GM23338 (cell line): Measurements from ENCODE around the gene TOR1B. TPM values are rescaled to one million over a fixed set of nuclear protein-coding genes. Genes with fewer than 3 reads are reported as not detected.

Experiments used
- ATAC-seq: fragments of 200-7000 bp; cut with Tn5 transposase; 3 replicates; pipeline ENCODE4 v1.9.1; 2020
- DNase-seq: peaks from one replicate; pipeline ENCODE4 v3.0.0-alpha.2; 2015; ENCODE audit warnings: low spot score
- H2AFZ ChIP-seq: fragments of 200-600 bp; sonication (generic); 2 replicates; pipeline ENCODE4 v1.8.0; 2016; ENCODE audit warnings: antibody characterized with exemption, mild to moderate bottlenecking, moderate library complexity
- H3F3A ChIP-seq: fragments of 200-600 bp; sonication (generic); replicated peaks from 2 replicates; pipeline ENCODE4 v1.8.0; 2017; ENCODE audit warnings: antibody characterized with exemption, mixed run types, low read depth
- H3K27ac ChIP-seq: fragments of 200-600 bp; sonication (generic); 2 replicates; pipeline ENCODE4 v1.6.1; 2016; ENCODE audit warnings: low read depth
- H3K27me3 ChIP-seq: fragments of 200-600 bp; sonication (generic); 2 replicates; pipeline ENCODE4 v1.8.0; 2016; ENCODE audit warnings: mild to moderate bottlenecking, mixed run types, moderate library complexity; ENCODE audit not compliant: insufficient read depth
- H3K36me3 ChIP-seq: fragments of 200-600 bp; sonication (generic); 2 replicates; pipeline ENCODE4 v1.8.0; 2016; ENCODE audit warnings: mild to moderate bottlenecking; ENCODE audit not compliant: insufficient read depth
- H3K4me1 ChIP-seq: fragments of 200-600 bp; sonication (generic); 2 replicates; pipeline ENCODE4 v1.8.0; 2016; ENCODE audit warnings: mild to moderate bottlenecking, moderate library complexity; ENCODE audit not compliant: insufficient read depth
- H3K4me2 ChIP-seq: fragments of 200-600 bp; sonication (generic); 2 replicates; pipeline ENCODE4 v1.7.1; 2017; ENCODE audit warnings: mixed run types
- H3K4me3 ChIP-seq: fragments of 200-600 bp; sonication (generic); 2 replicates; pipeline ENCODE4 v1.6.1; 2016; ENCODE audit warnings: mixed run types
- H3K79me2 ChIP-seq: fragments of 200-600 bp; sonication (generic); replicated peaks from 2 replicates; pipeline ENCODE4 v1.8.0; 2017; ENCODE audit warnings: mild to moderate bottlenecking; ENCODE audit not compliant: insufficient read depth
- H3K9me2 ChIP-seq: fragments of 200-600 bp; sonication (generic); 2 replicates; pipeline ENCODE4 v1.8.0; 2017; ENCODE audit not compliant: insufficient read depth
- H4K20me1 ChIP-seq: fragments of 200-600 bp; sonication (generic); replicated peaks from 2 replicates; pipeline ENCODE4 v1.8.0; 2017; ENCODE audit warnings: mild to moderate bottlenecking; ENCODE audit not compliant: insufficient read depth
- H3K27ac Mint-ChIP-seq: 2 replicates; pipeline ENCODE4 v1.8.0; 2020; ENCODE audit warnings: inconsistent platforms, mild to moderate bottlenecking, moderate library complexity, mixed read lengths
- H3K27me3 Mint-ChIP-seq: 3 replicates; pipeline ENCODE4 v1.8.0; 2022; ENCODE audit warnings: low read depth, mild to moderate bottlenecking, moderate library complexity, mixed read lengths, inconsistent platforms; ENCODE audit not compliant: insufficient read depth, poor library complexity
- H3K36me3 Mint-ChIP-seq: 3 replicates; pipeline ENCODE4 v1.8.0; 2021; ENCODE audit warnings: low read depth, mild to moderate bottlenecking, inconsistent platforms, moderate library complexity, mixed read lengths
- H3K4me1 Mint-ChIP-seq: 3 replicates; pipeline ENCODE4 v1.8.0; 2020; ENCODE audit warnings: mild to moderate bottlenecking, inconsistent platforms, mixed read lengths
- H3K4me3 Mint-ChIP-seq: 3 replicates; pipeline ENCODE4 v1.8.0; 2021; ENCODE audit warnings: moderate library complexity, mild to moderate bottlenecking, inconsistent platforms, mixed read lengths
- H3K9me3 Mint-ChIP-seq: 3 replicates; pipeline ENCODE4 v1.8.0; 2020; ENCODE audit warnings: moderate library complexity, mild to moderate bottlenecking, inconsistent platforms, mixed read lengths
- CREB1 ChIP-seq: fragments of 250-450 bp; sonication (Bioruptor Pico); IDR thresholded peaks from 2 replicates; pipeline ENCODE4 v1.5.0; 2020; ENCODE audit warnings: low read depth, mild to moderate bottlenecking, moderate library complexity
- EZH2 ChIP-seq: fragments of 200-600 bp; sonication (generic); IDR thresholded peaks from one replicate; pipeline ENCODE4 v1.8.0; 2017; ENCODE audit warnings: antibody characterized with exemption, mild to moderate bottlenecking, low read depth; ENCODE audit not compliant: unreplicated experiment
- EZH2phosphoT487 ChIP-seq: fragments of 200-600 bp; sonication (generic); IDR thresholded peaks from one replicate; pipeline ENCODE4 v1.8.1; 2018; ENCODE audit warnings: antibody characterized with exemption; ENCODE audit not compliant: unreplicated experiment
- JUNB ChIP-seq: IDR thresholded peaks from one replicate; pipeline ENCODE4 v1.6.1; 2016; ENCODE audit warnings: antibody characterized with exemption; ENCODE audit not compliant: unreplicated experiment
- NANOG ChIP-seq: IDR thresholded peaks from 2 replicates; pipeline ENCODE4 v1.6.1; 2016; ENCODE audit warnings: antibody characterized with exemption, borderline replicate concordance
- POLR2AphosphoS5 ChIP-seq: IDR thresholded peaks from 2 replicates; pipeline ENCODE4 v1.6.1; 2016; ENCODE audit warnings: antibody characterized with exemption, low read depth
- STAT1 ChIP-seq: IDR thresholded peaks from one replicate; pipeline ENCODE4 v1.6.1; 2016; ENCODE audit warnings: antibody characterized with exemption; ENCODE audit not compliant: unreplicated experiment
- ZNF114 ChIP-seq: fragments of 250-450 bp; sonication (Bioruptor Pico); IDR thresholded peaks from 2 replicates; pipeline ENCODE4 v1.5.0; 2020; ENCODE audit warnings: mild to moderate bottlenecking, moderate library complexity
- ZNF331 ChIP-seq: fragments of 250-450 bp; sonication (Bioruptor Pico); IDR thresholded peaks from 2 replicates; pipeline ENCODE4 v1.5.0; 2020; ENCODE audit warnings: low read depth, mild to moderate bottlenecking, moderate library complexity
- polyA plus RNA-seq: library from polyadenylated mRNA; unstranded; fragments of >200 nt; fragmentation: Nextera tagmentation; extraction: Ambion mirVana; gene quantifications from 2 replicates; pipeline ENCODE4 v1.2.1, GENCODE V29; 2016
- total RNA-seq: library from RNA; depleted of rRNA; stranded (reverse); fragments of >200 nt; shearing (Covaris generic); gene quantifications from 2 replicates; pipeline ENCODE4 v1.2.3, GENCODE V29; 2014
- TF ChIP-seq, protein P1 (sequence below), 2 experiments: fragments of 200-600 bp in 1 of 2; sonication (generic) in 1 of 2; conservative IDR thresholded peaks; 2 replicates each; pipeline versions ENCODE4 v1.5.1 to v1.6.1; 2016 to 2017; ENCODE audit warnings: antibody characterized with exemption in 2 of 2, low read depth in 2 of 2, mild to moderate bottlenecking in 2 of 2, moderate library complexity in 1 of 2
- TF ChIP-seq, protein P2 (sequence below): IDR thresholded peaks from one replicate; pipeline ENCODE4 v1.6.1; 2018; ENCODE audit warnings: antibody characterized with exemption; ENCODE audit not compliant: unreplicated experiment
- TF ChIP-seq, protein P3 (sequence below): IDR thresholded peaks from 2 replicates; pipeline ENCODE4 v1.6.1; 2016; ENCODE audit warnings: antibody characterized with exemption
- TF ChIP-seq, protein P4 (sequence below): fragments of 250-450 bp; sonication (Bioruptor Pico); IDR thresholded peaks from 2 replicates; pipeline ENCODE4 v1.5.0; 2020; ENCODE audit warnings: mild to moderate bottlenecking, moderate library complexity

The TOR1B gene
- total and polyA plus RNA-seq, 2 experiments from 2014 or later, result 10.6 to 42.4 TPM

DNA sequence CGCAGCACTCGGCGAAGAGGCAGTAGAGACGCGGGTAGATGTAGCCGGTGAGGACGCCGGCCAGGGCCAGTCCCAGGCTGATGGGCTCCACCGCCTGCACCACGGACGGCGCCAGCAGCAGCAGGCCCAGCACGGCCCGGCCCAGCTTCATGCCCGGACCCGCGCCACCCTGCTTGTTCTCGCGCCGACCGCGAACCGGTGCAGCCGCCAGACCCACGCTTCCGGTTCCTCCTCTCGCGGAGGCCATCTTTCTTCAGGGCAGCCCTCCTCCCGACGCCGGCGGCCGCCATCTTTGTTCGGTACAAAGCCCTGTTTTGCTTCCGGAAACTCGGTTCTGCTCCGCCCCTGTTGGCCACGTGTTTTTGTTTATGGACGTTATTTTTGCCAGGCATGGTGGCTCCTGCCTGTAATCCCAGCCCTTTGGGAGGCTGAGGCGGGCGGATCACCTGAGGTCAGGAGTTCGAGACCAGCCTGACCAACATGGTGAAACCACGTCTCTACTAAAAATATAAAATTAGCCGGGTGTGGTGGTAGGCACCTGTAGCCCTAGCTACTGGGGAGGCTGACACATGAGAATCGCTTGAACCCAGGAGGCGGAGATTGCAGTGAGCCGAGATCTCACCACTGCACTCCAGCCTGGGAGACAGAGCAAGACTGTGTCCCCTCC is 21.1 kb downstream of the TOR1B start, which contains the start of gene TOR1A:
TOR1A (minus strand) TSS at position 202 of the 667 bp plus-strand sequence; CDS start at position 151, 51 bp downstream.
- Mint-ChIP-seq H3K27ac (0 out of 2 replicates have a peak within 1 kb of the TSS, but pooled peaks have one; percentile 66), H3K4me3 (peak within 1 kb of the TSS; percentile 82), H3K27me3 (peaks cover 17% of the 10 kb centered on the region), H3K4me1 (peaks cover 7% of the 10 kb centered on the region), H3K9me3 (peaks cover 2% of the 10 kb centered on the region; the same call in 1 of the 3 replicates), H3K36me3 (peaks cover 48% of the 10 kb centered on the region)
- Histone ChIP-seq H3K36me3 (peaks cover 28% of the 10 kb centered on the region), H2AFZ (no peak within 1 kb of the TSS), H3K27ac (0 out of 2 replicates have a peak within 1 kb of the TSS, but pooled peaks have one; percentile 55), H3K9me2 (no peaks in the 10 kb centered on the region), H3K27me3 (no peaks in the 10 kb centered on the region), H3K4me3 (peak within 1 kb of the TSS; percentile 79), H3K4me2 (peak within 1 kb of the TSS; percentile 88), H4K20me1 (no peaks in the 10 kb centered on the region), H3K4me1 (no peaks in the 10 kb centered on the region), H3F3A (0 out of 2 replicates have a peak, but pooled peaks cover 2% of the 10 kb centered on the region), H3K79me2 (peaks cover 22% of the 10 kb centered on the region)
- TF ChIP-seq JUNB (no peak), EZH2phosphoT487 (no peak), POLR2AphosphoS5 (peak; percentile 92), EZH2 (no peak), STAT1 (no peak), ZNF331 (CRISPR knock-in tag) (no peak), ZNF114 (peak; percentile 50; the same call in 1 of the 2 replicates), NANOG (no peak), CREB1 (CRISPR knock-in tag) (peak; percentile 55)
- TF ChIP-seq, protein P1, sequence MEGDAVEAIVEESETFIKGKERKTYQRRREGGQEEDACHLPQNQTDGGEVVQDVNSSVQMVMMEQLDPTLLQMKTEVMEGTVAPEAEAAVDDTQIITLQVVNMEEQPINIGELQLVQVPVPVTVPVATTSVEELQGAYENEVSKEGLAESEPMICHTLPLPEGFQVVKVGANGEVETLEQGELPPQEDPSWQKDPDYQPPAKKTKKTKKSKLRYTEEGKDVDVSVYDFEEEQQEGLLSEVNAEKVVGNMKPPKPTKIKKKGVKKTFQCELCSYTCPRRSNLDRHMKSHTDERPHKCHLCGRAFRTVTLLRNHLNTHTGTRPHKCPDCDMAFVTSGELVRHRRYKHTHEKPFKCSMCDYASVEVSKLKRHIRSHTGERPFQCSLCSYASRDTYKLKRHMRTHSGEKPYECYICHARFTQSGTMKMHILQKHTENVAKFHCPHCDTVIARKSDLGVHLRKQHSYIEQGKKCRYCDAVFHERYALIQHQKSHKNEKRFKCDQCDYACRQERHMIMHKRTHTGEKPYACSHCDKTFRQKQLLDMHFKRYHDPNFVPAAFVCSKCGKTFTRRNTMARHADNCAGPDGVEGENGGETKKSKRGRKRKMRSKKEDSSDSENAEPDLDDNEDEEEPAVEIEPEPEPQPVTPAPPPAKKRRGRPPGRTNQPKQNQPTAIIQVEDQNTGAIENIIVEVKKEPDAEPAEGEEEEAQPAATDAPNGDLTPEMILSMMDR (conservative IDR thresholded peaks at IDR 0.05; ENCODE audit: low read depth in 2 of 2), result no peak
- TF ChIP-seq, protein P2, sequence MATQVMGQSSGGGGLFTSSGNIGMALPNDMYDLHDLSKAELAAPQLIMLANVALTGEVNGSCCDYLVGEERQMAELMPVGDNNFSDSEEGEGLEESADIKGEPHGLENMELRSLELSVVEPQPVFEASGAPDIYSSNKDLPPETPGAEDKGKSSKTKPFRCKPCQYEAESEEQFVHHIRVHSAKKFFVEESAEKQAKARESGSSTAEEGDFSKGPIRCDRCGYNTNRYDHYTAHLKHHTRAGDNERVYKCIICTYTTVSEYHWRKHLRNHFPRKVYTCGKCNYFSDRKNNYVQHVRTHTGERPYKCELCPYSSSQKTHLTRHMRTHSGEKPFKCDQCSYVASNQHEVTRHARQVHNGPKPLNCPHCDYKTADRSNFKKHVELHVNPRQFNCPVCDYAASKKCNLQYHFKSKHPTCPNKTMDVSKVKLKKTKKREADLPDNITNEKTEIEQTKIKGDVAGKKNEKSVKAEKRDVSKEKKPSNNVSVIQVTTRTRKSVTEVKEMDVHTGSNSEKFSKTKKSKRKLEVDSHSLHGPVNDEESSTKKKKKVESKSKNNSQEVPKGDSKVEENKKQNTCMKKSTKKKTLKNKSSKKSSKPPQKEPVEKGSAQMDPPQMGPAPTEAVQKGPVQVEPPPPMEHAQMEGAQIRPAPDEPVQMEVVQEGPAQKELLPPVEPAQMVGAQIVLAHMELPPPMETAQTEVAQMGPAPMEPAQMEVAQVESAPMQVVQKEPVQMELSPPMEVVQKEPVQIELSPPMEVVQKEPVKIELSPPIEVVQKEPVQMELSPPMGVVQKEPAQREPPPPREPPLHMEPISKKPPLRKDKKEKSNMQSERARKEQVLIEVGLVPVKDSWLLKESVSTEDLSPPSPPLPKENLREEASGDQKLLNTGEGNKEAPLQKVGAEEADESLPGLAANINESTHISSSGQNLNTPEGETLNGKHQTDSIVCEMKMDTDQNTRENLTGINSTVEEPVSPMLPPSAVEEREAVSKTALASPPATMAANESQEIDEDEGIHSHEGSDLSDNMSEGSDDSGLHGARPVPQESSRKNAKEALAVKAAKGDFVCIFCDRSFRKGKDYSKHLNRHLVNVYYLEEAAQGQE, result no peak
- TF ChIP-seq, protein P3, sequence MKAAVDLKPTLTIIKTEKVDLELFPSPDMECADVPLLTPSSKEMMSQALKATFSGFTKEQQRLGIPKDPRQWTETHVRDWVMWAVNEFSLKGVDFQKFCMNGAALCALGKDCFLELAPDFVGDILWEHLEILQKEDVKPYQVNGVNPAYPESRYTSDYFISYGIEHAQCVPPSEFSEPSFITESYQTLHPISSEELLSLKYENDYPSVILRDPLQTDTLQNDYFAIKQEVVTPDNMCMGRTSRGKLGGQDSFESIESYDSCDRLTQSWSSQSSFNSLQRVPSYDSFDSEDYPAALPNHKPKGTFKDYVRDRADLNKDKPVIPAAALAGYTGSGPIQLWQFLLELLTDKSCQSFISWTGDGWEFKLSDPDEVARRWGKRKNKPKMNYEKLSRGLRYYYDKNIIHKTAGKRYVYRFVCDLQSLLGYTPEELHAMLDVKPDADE, result peak; percentile 93
- TF ChIP-seq, protein P4, sequence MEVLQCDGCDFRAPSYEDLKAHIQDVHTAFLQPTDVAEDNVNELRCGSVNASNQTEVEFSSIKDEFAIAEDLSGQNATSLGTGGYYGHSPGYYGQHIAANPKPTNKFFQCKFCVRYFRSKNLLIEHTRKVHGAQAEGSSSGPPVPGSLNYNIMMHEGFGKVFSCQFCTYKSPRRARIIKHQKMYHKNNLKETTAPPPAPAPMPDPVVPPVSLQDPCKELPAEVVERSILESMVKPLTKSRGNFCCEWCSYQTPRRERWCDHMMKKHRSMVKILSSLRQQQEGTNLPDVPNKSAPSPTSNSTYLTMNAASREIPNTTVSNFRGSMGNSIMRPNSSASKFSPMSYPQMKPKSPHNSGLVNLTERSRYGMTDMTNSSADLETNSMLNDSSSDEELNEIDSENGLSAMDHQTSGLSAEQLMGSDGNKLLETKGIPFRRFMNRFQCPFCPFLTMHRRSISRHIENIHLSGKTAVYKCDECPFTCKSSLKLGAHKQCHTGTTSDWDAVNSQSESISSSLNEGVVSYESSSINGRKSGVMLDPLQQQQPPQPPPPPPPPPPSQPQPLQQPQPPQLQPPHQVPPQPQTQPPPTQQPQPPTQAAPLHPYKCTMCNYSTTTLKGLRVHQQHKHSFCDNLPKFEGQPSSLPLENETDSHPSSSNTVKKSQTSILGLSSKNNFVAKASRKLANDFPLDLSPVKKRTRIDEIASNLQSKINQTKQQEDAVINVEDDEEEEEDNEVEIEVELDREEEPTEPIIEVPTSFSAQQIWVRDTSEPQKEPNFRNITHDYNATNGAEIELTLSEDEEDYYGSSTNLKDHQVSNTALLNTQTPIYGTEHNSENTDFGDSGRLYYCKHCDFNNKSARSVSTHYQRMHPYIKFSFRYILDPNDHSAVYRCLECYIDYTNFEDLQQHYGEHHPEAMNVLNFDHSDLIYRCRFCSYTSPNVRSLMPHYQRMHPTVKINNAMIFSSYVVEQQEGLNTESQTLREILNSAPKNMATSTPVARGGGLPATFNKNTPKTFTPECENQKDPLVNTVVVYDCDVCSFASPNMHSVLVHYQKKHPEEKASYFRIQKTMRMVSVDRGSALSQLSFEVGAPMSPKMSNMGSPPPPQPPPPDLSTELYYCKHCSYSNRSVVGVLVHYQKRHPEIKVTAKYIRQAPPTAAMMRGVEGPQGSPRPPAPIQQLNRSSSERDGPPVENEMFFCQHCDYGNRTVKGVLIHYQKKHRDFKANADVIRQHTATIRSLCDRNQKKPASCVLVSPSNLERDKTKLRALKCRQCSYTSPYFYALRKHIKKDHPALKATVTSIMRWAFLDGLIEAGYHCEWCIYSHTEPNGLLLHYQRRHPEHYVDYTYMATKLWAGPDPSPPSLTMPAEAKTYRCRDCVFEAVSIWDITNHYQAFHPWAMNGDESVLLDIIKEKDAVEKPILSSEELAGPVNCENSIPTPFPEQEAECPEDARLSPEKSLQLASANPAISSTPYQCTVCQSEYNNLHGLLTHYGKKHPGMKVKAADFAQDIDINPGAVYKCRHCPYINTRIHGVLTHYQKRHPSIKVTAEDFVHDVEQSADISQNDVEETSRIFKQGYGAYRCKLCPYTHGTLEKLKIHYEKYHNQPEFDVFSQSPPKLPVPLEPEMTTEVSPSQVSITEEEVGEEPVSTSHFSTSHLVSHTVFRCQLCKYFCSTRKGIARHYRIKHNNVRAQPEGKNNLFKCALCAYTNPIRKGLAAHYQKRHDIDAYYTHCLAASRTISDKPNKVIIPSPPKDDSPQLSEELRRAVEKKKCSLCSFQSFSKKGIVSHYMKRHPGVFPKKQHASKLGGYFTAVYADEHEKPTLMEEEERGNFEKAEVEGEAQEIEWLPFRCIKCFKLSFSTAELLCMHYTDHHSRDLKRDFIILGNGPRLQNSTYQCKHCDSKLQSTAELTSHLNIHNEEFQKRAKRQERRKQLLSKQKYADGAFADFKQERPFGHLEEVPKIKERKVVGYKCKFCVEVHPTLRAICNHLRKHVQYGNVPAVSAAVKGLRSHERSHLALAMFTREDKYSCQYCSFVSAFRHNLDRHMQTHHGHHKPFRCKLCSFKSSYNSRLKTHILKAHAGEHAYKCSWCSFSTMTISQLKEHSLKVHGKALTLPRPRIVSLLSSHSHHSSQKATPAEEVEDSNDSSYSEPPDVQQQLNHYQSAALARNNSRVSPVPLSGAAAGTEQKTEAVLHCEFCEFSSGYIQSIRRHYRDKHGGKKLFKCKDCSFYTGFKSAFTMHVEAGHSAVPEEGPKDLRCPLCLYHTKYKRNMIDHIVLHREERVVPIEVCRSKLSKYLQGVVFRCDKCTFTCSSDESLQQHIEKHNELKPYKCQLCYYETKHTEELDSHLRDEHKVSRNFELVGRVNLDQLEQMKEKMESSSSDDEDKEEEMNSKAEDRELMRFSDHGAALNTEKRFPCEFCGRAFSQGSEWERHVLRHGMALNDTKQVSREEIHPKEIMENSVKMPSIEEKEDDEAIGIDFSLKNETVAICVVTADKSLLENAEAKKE (CRISPR knock-in tag), result no peak
- DNase-seq (peak; percentile 97), ATAC-seq (peak; percentile 88)
